ENCODE data around the gene ZNF761. TPM values are rescaled to one million over a fixed set of nuclear protein-coding genes. Genes with fewer than 3 reads are reported as not detected.
"Not testable (repeated sequence)": the region's sequence is repeated elsewhere in the genome, so short reads cannot be mapped to it uniquely, and the experiment has no call there.

The ZNF761 gene
- total and polyA plus RNA-seq, 11 donors = 2.6 to 5.5 (median 3.8) TPM

DNA sequence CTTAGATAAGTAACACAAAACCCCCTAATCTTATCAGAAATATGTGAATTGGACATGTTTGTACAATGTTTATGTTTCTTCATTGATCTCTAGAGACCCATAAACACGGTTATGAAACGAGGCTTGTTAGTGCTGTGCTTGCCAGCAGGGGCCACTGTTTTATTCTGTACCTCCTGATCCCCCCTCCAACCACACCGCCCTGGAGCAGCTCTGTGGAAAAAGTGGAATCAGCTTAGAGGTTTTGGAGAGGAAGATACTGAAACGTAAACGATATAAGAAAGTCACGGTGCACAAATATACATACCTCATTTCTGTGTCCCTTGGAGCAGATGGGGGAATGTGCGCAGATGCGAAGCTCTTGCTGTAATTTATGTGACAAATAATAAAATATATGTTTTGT lies 8.1 kb upstream of the ZNF761 start:
- intact Hi-C loops (cut with DNase I) = loop anchor here in 7 of 10 donors (2.0 to 10.0 kb wide), 4 partner anchors 87 to 323 kb away; partner anchors contain the start of gene ZNF665 (in 1 of the 7)
- H3K4me1 ChIP-seq, DNase-seq, H3K9me3 ChIP-seq, H3K27me3 ChIP-seq, H3K36me3 ChIP-seq, H3K4me3 ChIP-seq, H3K27ac ChIP-seq: not testable (repeated sequence)
- TF ChIP-seq CTCF (IDR thresholded peaks at IDR 0.05) = peak in 2 of 12 donors; percentile 12 to 31
- 37 to 55% (median 40%) methylated on average over 8 of the region's 8 CpGs for WGBS, 4 donors
- ATAC-seq = peak in 3 of 4 donors; percentile 63 to 69 (median 64)

DNA sequence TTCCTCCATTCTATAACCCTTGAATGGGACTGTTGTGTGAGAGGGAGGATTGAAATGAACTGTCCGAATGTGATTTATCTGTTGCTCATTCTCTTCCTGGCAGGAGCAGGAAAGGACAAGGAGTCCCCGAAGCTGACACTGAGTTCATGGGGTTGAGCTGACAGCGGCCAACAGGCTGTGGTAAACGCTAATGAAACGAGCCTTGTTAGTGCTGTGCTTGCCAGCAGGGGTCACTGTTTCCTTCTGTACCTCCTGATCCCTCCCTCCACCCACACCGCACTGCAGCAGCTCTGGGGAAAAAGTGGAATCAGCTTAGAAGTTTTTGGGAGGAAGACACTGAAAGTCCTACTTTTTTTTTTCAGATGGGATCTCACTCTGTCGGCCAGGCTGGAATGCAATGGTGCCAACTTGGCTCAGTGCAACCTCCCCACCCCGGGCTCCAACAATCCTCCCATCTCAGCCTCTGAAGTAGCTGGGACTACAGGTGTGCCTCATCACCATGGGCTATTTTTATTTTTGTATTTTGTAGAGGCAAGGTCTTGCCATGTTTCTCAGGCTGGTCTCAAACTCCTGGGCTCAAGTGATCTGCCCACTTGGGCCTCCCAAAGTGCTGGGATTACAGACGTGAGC lies 6.7 kb upstream of the ZNF761 start:
- Histone ChIP-seq H3K27me3 (no peaks in the 10 kb centered on the region), H3K4me1 (peaks cover 0 to 5% (median 2%) of the 10 kb centered on the region in 12 donors), H3K36me3 (no peaks in the 10 kb centered on the region), H3K4me3 (no peak overlapping the region), H3K27ac (no peak overlapping the region), H3K9me3 (no peaks in the 10 kb centered on the region)
- intact Hi-C loops (cut with DNase I) = loop anchor here in 9 of 10 donors (1.0 to 10.0 kb wide), 7 partner anchors 86 to 322 kb away; partner anchors contain the start of gene ZNF665 (in 1 of the 9)
- peak; percentile 72 to 76 (median 76) for DNase-seq
- TF ChIP-seq CTCF (IDR thresholded peaks at IDR 0.05) (peak; percentile 74 to 85 (median 80)), POLR2A (IDR thresholded peaks at IDR 0.05) (no peak)
- 19 to 22% (median 21%) methylated on average over 9 of the region's 9 CpGs for WGBS, 4 donors
- peak; percentile 70 to 94 (median 92) for ATAC-seq

GRCh38 chr19:53432088-53432661 lies 391 bp downstream of the ZNF761 start:
- TF ChIP-seq CTCF (IDR thresholded peaks at IDR 0.05) (no peak), POLR2A (IDR thresholded peaks at IDR 0.05) (no peak)
- no peaks in the 10 kb centered on the region for H3K27me3 ChIP-seq
- WGBS, 4 donors = 0 to 1% (median 1%) methylated on average over 30 of the region's 30 CpGs
- no peaks in the 10 kb centered on the region for H3K9me3 ChIP-seq
- H3K36me3 ChIP-seq = peaks cover 0 to 21% (median 6%) of the 10 kb centered on the region in 9 donors
- peaks cover 0 to 14% (median 6%) of the 10 kb centered on the region in 12 donors for H3K4me1 ChIP-seq
- H3K4me3 ChIP-seq = peak overlapping the region; percentile 54 to 95 (median 83)
- H3K27ac ChIP-seq = peak overlapping the region in 10 of 12 donors; percentile 53 to 84 (median 68)
- intact Hi-C loops (cut with DNase I) = loop anchor here in 3 of 10 donors (5.0 kb wide), 2 partner anchors 35 to 85 kb away; partner anchors contain the start of gene ZNF813 (in 2 of the 3)
- DNase-seq (peak; percentile 21 to 69 (median 26)), ATAC-seq (peak; percentile 8 to 49 (median 26))

GRCh38 chr19:53443809-53444208 lies 12.0 kb downstream of the ZNF761 start:
- peaks cover 0 to 30% (median 10%) of the 10 kb centered on the region in 12 donors for H3K9me3 ChIP-seq
- ATAC-seq; H3K27me3 ChIP-seq; intact Hi-C loops (cut with DNase I); H3K4me3 ChIP-seq; DNase-seq; H3K4me1 ChIP-seq; H3K27ac ChIP-seq: not testable (repeated sequence)
- peaks cover 0 to 64% (median 31%) of the 10 kb centered on the region in 9 donors for H3K36me3 ChIP-seq
- 72 to 100% (median 79%) methylated on average over 2 of the region's 2 CpGs for WGBS, 4 donors

DNA sequence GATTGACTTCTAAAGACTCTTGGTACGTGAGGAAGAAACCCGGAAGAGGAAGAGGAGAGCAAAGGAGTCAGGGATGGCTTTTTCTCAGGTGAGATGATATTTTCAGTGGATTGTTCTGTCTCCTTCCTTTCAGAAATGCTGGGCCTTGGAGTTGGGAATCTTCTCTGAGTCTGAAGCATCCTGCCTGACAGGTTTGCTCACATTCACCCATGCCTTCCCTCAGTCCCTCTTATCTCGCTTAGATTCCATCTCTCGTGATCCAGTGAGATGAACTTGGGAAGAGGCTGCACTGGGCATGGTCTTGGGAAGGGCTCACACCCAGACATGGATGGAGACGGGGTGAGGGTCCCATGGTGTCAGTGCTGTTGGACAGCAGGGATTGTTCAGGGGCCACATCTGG lies 15.4 kb downstream of the ZNF761 start:
- H3K4me1 ChIP-seq; ATAC-seq; H3K27me3 ChIP-seq; DNase-seq; H3K4me3 ChIP-seq; H3K27ac ChIP-seq; intact Hi-C loops (cut with DNase I): not testable (repeated sequence)
- Histone ChIP-seq H3K36me3 (peaks cover 0 to 81% (median 49%) of the 10 kb centered on the region in 9 donors), H3K9me3 (peaks cover 0 to 33% (median 10%) of the 10 kb centered on the region in 12 donors)
- 90 to 97% (median 96%) methylated on average over 5 of the region's 5 CpGs for WGBS, 4 donors
